ENCODE results near the gene MAP3K6. TPM values are rescaled to one million over a fixed set of nuclear protein-coding genes. Genes with fewer than 3 reads are reported as not detected.

Gene MAP3K6
- total and polyA plus RNA-seq, 3 donors from 2014 or later: 18.4 to 31.7 (median 18.8) TPM

GRCh38 chr1:27331426-27331825, 35.3 kb downstream of the MAP3K6 start:
- no peak overlapping the region for H3K27ac ChIP-seq
- no peak overlapping the region for H3K4me3 ChIP-seq
- no peaks in the 10 kb centered on the region for H3K36me3 ChIP-seq (ENCODE audit: low read depth, missing control alignments)
- DNase-seq: no peak
- intact Hi-C loops (cut with DNase I; ENCODE audit: low total_unique reads): no loop called here
- TF ChIP-seq POLR2A (IDR thresholded peaks at IDR 0.05) (no peak), CTCF (IDR thresholded peaks at IDR 0.05) (no peak)
- 93 to 97% methylated on average over 3 of the region's 3 CpGs for WGBS, 2 donors
- no peaks in the 10 kb centered on the region for H3K27me3 ChIP-seq
- H3K9me3 ChIP-seq: no peaks in the 10 kb centered on the region
- peaks cover 5% of the 10 kb centered on the region for H3K4me1 ChIP-seq

GRCh38 chr1:27330786-27331185, 36.0 kb downstream of the MAP3K6 start:
- TF ChIP-seq POLR2A (IDR thresholded peaks at IDR 0.05): no peak
- TF ChIP-seq CTCF (IDR thresholded peaks at IDR 0.05): no peak
- 76 to 81% methylated on average over 8 of the region's 8 CpGs for WGBS, 2 donors
- H3K9me3 ChIP-seq: no peaks in the 10 kb centered on the region
- H3K4me1 ChIP-seq: peaks cover 5% of the 10 kb centered on the region
- H3K4me3 ChIP-seq: no peak overlapping the region
- no peaks in the 10 kb centered on the region for H3K36me3 ChIP-seq (ENCODE audit: low read depth, missing control alignments)
- DNase-seq: no peak
- no peaks in the 10 kb centered on the region for H3K27me3 ChIP-seq
- intact Hi-C loops (cut with DNase I; ENCODE audit: low total_unique reads): no loop called here
- no peak overlapping the region for H3K27ac ChIP-seq

- WGBS, 2 donors: 81 to 89% methylated on average over 5 of the region's 5 CpGs
- no peaks in the 10 kb centered on the region for H3K36me3 ChIP-seq (ENCODE audit: low read depth, missing control alignments)
- H3K27me3 ChIP-seq: no peaks in the 10 kb centered on the region
- no peak overlapping the region for H3K4me3 ChIP-seq
- DNase-seq: no peak
- no peak overlapping the region for H3K27ac ChIP-seq
- TF ChIP-seq POLR2A (IDR thresholded peaks at IDR 0.05): no peak
- TF ChIP-seq CTCF (IDR thresholded peaks at IDR 0.05): no peak
- H3K9me3 ChIP-seq: no peaks in the 10 kb centered on the region
- peaks cover 14% of the 10 kb centered on the region for H3K4me1 ChIP-seq
- intact Hi-C loops (cut with DNase I; ENCODE audit: low total_unique reads): no loop called here
Measured at GRCh38 chr1:27327964-27328363, 38.8 kb downstream of the MAP3K6 start.

GRCh38 chr1:27325286-27325685, 41.5 kb downstream of the MAP3K6 start:
- TF ChIP-seq POLR2A (IDR thresholded peaks at IDR 0.05) (no peak), CTCF (IDR thresholded peaks at IDR 0.05) (no peak)
- H3K4me3 ChIP-seq: no peak overlapping the region
- no peaks in the 10 kb centered on the region for H3K36me3 ChIP-seq (ENCODE audit: low read depth, missing control alignments)
- peaks cover 19% of the 10 kb centered on the region for H3K4me1 ChIP-seq
- no peaks in the 10 kb centered on the region for H3K9me3 ChIP-seq
- H3K27ac ChIP-seq: no peak overlapping the region
- H3K27me3 ChIP-seq: no peaks in the 10 kb centered on the region
- intact Hi-C loops (cut with DNase I; ENCODE audit: low total_unique reads): no loop called here
- no peak for DNase-seq
- WGBS, 2 donors: 90 to 91% methylated on average over 15 of the region's 15 CpGs

- DNase-seq: no peak
- intact Hi-C loops (cut with DNase I; ENCODE audit: low total_unique reads): no loop called here
- Histone ChIP-seq H3K4me1 (peaks cover 14% of the 10 kb centered on the region), H3K4me3 (peak overlapping the region; percentile 89 to 94), H3K27ac (peak overlapping the region; percentile 78 to 85), H3K27me3 (no peaks in the 10 kb centered on the region), H3K9me3 (no peaks in the 10 kb centered on the region), H3K36me3 (ENCODE audit: low read depth, missing control alignments) (no peaks in the 10 kb centered on the region)
- TF ChIP-seq CTCF (IDR thresholded peaks at IDR 0.05) (no peak), POLR2A (IDR thresholded peaks at IDR 0.05) (no peak)
- WGBS, 2 donors: 8 to 14% methylated on average over 6 to 10 of the region's 10 CpGs
Measured at GRCh38 chr1:27322569-27323240, 44.1 kb downstream of the MAP3K6 start.

Measured in testis (tissue), 3 donors.